ENCODE data around the gene SH2B3. TPM values are rescaled to one million over a fixed set of nuclear protein-coding genes. Genes with fewer than 3 reads are reported as not detected.

The SH2B3 gene
- total RNA-seq, 1 donor from 2014 or later = 50.5 TPM

- peaks cover 8% of the 10 kb centered on the region for H3K9me3 ChIP-seq (replicated peaks)
- no peak overlapping the region for H3K4me3 ChIP-seq
- H3K27me3 ChIP-seq (ENCODE audit: low read depth) = no peaks in the 10 kb centered on the region
- intact Hi-C loops (cut with micrococcal nuclease) = no loop called here
- no peak overlapping the region for H3K27ac ChIP-seq (replicated peaks)
- H3K36me3 ChIP-seq = no peaks in the 10 kb centered on the region
- no peaks in the 10 kb centered on the region for H3K4me1 ChIP-seq
- TF ChIP-seq, protein P1, sequence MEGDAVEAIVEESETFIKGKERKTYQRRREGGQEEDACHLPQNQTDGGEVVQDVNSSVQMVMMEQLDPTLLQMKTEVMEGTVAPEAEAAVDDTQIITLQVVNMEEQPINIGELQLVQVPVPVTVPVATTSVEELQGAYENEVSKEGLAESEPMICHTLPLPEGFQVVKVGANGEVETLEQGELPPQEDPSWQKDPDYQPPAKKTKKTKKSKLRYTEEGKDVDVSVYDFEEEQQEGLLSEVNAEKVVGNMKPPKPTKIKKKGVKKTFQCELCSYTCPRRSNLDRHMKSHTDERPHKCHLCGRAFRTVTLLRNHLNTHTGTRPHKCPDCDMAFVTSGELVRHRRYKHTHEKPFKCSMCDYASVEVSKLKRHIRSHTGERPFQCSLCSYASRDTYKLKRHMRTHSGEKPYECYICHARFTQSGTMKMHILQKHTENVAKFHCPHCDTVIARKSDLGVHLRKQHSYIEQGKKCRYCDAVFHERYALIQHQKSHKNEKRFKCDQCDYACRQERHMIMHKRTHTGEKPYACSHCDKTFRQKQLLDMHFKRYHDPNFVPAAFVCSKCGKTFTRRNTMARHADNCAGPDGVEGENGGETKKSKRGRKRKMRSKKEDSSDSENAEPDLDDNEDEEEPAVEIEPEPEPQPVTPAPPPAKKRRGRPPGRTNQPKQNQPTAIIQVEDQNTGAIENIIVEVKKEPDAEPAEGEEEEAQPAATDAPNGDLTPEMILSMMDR (IDR thresholded peaks at IDR 0.05; ENCODE audit: borderline replicate concordance) = no peak
- no peak for DNase-seq
Measured at GRCh38 chr12:111377440-111377839, 28.3 kb upstream of the SH2B3 start.

- TF ChIP-seq, protein P1 (IDR thresholded peaks at IDR 0.05; ENCODE audit: borderline replicate concordance) = no peak
Measured at GRCh38 chr12:111379942-111380554, 25.7 kb upstream of the SH2B3 start.

GRCh38 chr12:111384596-111384995 is 21.1 kb upstream of the SH2B3 start:
- no peaks in the 10 kb centered on the region for H3K9me3 ChIP-seq (replicated peaks)
- TF ChIP-seq, protein P1 (IDR thresholded peaks at IDR 0.05; ENCODE audit: borderline replicate concordance) = no peak
- no peak for DNase-seq
- intact Hi-C loops (cut with micrococcal nuclease) = no loop called here
- H3K36me3 ChIP-seq = no peaks in the 10 kb centered on the region
- no peaks in the 10 kb centered on the region for H3K27me3 ChIP-seq (ENCODE audit: low read depth)
- H3K4me1 ChIP-seq = no peaks in the 10 kb centered on the region
- H3K4me3 ChIP-seq = no peak overlapping the region
- H3K27ac ChIP-seq (replicated peaks) = no peak overlapping the region

More at GRCh38 chr12:111379942-111380554, 25.7 kb upstream of the SH2B3 start:
- H3K4me3 ChIP-seq = no peak overlapping the region
- H3K9me3 ChIP-seq (replicated peaks) = peaks cover 8% of the 10 kb centered on the region
- no peaks in the 10 kb centered on the region for H3K27me3 ChIP-seq (ENCODE audit: low read depth)
- H3K4me1 ChIP-seq = no peaks in the 10 kb centered on the region
- H3K36me3 ChIP-seq = no peaks in the 10 kb centered on the region
- intact Hi-C loops (cut with micrococcal nuclease) = no loop called here
- DNase-seq = no peak
- H3K27ac ChIP-seq (replicated peaks) = no peak overlapping the region

GRCh38 chr12:111386885-111387284 is 18.8 kb upstream of the SH2B3 start:
- Histone ChIP-seq H3K4me3 (no peak overlapping the region), H3K27me3 (ENCODE audit: low read depth) (no peaks in the 10 kb centered on the region), H3K4me1 (no peaks in the 10 kb centered on the region), H3K9me3 (replicated peaks) (no peaks in the 10 kb centered on the region), H3K36me3 (no peaks in the 10 kb centered on the region), H3K27ac (replicated peaks) (no peak overlapping the region)
- intact Hi-C loops (cut with micrococcal nuclease) = no loop called here
- DNase-seq = no peak
- TF ChIP-seq, protein P1 (IDR thresholded peaks at IDR 0.05; ENCODE audit: borderline replicate concordance) = no peak

GRCh38 chr12:111387747-111388323 is 17.9 kb upstream of the SH2B3 start:
- Histone ChIP-seq H3K36me3 (no peaks in the 10 kb centered on the region), H3K9me3 (replicated peaks) (no peaks in the 10 kb centered on the region), H3K4me3 (no peak overlapping the region), H3K27me3 (ENCODE audit: low read depth) (no peaks in the 10 kb centered on the region), H3K27ac (replicated peaks) (no peak overlapping the region), H3K4me1 (no peaks in the 10 kb centered on the region)
- intact Hi-C loops (cut with micrococcal nuclease) = no loop called here
- TF ChIP-seq, protein P1 (IDR thresholded peaks at IDR 0.05; ENCODE audit: borderline replicate concordance) = no peak
- DNase-seq = no peak
